GM12892 (cell line): ENCODE data around the gene CD37.

Source experiments
- DNase-seq: peaks from one replicate; pipeline ENCODE4 v3.0.0; 2011; ENCODE audit not compliant: insufficient read length
- FAIRE-seq: peaks from 2 replicates; lab custom pipeline; 2011; peaks lifted over from hg19 to GRCh38; lab: Jason Lieb, UNC
- POLR2A ChIP-seq: IDR thresholded peaks from 2 replicates; pipeline ENCODE4 v1.6.1; 2011; ENCODE audit warnings: low read depth, low read length, control low read depth
- POLR2AphosphoS5 ChIP-seq: IDR thresholded peaks from 2 replicates; pipeline ENCODE4 v1.6.1; 2011; ENCODE audit warnings: low read depth, low read length, control low read depth
- TAF1 ChIP-seq: IDR thresholded peaks from 2 replicates; pipeline ENCODE4 v1.6.1; 2011; ENCODE audit warnings: low read depth, mild to moderate bottlenecking, control low read depth, low read length, borderline replicate concordance

The CD37 gene

DNA sequence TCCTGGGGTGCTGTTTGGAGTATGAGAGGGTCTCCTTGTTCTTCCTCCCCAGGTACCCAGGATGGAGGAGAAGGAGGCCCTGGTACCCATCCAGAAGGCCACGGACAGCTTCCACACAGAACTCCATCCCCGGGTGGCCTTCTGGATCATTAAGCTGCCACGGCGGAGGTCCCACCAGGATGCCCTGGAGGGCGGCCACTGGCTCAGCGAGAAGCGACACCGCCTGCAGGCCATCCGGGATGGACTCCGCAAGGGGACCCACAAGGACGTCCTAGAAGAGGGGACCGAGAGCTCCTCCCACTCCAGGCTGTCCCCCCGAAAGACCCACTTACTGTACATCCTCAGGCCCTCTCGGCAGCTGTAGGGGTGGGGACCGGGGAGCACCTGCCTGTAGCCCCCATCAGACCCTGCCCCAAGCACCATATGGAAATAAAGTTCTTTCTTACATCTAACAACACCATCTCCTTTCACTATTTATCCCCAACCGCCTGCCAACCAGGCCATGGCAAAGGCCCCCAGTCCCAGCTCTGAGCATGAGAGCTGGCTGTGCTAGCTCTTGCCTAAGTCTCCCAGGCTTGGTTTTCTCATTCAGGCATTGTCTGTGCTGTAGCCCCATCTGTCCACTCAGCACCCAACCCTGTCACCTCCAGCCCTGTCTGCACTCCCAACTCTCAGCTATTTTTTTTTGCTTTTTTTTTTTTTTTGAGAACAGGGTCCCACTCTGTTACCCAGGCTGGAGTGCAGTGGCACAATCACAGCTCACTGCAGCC lies 39.6 kb downstream of the CD37 start:
- TF ChIP-seq POLR2AphosphoS5 (no peak), POLR2A (no peak), TAF1 (no peak)
- FAIRE-seq: no peak
- DNase-seq: no peak

DNA sequence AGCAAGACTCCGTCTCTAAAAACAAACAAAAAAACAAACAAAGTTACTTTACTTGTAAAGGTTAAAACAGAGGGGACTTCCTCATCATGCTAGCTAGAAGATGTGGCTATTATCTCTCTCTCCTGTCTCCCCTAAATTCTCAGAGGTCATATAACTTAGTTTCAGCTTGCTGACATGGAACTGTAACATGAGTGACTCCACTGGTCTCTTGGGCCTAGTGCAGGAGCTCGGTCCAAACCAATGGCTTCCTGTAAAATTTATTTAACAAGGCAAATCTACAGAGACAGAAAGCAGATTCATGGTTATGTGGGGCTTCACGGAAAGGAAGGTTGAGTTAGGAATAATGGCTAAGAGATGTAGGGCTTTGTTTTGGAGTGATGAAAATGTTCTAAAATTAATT lies 43.3 kb downstream of the CD37 start:
- FAIRE-seq: no peak
- no peak for TF ChIP-seq POLR2A
- TF ChIP-seq POLR2AphosphoS5: no peak
- no peak for TF ChIP-seq TAF1
- no peak for DNase-seq

DNA sequence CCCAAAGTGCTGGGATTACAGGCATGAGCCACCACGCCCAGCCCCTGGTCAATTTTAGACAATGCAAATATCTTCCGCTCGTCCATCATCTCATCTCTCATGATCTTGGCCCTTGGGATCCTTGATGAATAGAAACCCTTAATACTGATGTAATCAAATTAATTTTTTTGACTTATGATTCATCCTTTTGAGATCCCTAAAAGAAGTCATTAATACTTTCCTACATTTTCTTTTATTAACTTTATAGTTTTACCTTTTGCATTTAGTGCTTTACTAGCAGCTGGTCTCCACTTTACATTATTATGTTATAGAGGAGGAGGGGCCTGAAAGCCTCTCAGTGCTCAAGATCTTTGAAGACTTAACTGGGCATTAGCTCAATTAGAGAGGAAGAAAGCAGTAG lies 45.2 kb downstream of the CD37 start:
- FAIRE-seq (no peak), DNase-seq (no peak)
- no peak for TF ChIP-seq POLR2AphosphoS5

DNA sequence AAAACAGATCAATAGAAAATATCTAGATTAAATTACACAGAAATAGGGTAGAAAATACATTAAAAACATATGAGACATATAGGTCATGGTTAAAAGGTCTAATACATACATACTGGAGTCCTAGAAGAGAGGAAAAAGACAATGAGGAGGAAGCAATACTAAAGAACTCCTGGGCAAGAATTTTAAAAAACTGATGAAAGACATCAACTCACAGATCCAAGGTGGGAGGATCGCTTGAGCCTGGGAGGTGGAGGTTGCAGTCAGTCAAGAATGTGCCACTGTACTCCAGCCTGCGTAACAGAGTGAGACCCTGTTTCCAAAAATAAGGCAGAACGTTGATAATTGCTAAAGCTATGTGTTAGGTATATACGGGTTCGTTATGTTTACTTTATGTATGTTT lies 47.4 kb downstream of the CD37 start:
- FAIRE-seq (no peak), DNase-seq (no peak)
- no peak for TF ChIP-seq TAF1

DNA sequence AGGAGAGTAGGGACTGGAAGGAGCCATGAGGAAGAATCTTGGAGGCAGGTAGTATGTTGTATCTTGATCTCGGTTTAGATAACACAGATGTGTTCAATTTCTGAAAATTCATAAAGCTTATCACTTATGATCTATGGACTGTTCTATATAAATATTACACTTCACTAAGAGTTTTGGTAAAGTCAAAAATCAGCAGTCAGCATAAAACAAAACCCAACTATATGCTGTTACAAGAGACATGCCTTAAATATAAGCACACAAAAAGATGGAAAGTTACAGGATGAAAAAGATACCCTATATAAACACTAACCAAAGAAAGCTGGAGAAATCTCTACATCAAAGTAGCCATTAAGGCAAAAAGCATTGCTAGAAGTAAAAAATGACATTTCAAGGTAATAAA lies 48.4 kb downstream of the CD37 start:
- DNase-seq: no peak
- no peak for FAIRE-seq
- no peak for TF ChIP-seq TAF1
- TF ChIP-seq POLR2AphosphoS5: no peak
- no peak for TF ChIP-seq POLR2A

DNA sequence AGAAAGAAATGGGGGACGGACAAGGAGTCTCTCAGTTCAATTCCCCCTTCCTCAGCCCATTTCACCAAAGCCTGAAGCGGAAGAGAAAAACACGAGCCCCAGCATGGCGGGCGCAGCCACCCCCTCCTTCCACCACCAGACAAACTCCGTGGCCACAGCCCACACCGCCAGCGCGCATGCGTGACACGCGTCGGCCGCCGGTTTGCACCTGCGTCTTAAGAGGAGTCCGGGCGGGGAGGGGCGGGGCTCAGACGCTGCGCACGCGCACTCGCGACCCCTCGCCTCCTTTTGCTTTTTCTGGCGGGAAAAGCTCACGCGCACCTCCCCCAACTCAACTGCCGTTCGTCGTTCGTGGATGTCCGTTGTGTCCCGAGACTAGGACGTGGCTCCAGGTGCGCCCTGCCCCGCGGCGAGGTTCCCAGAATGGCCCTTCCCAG lies 52.7 kb downstream of the CD37 start, which contains the start of gene KASH5:
TSS of gene KASH5 (plus strand) at position 314 of the 437 bp plus-strand sequence. CDS start 2,635 bp downstream, outside the sequence.
- FAIRE-seq: no peak
- TF ChIP-seq POLR2AphosphoS5 (no peak), TAF1 (no peak), POLR2A (no peak)
- DNase-seq: no peak

DNA sequence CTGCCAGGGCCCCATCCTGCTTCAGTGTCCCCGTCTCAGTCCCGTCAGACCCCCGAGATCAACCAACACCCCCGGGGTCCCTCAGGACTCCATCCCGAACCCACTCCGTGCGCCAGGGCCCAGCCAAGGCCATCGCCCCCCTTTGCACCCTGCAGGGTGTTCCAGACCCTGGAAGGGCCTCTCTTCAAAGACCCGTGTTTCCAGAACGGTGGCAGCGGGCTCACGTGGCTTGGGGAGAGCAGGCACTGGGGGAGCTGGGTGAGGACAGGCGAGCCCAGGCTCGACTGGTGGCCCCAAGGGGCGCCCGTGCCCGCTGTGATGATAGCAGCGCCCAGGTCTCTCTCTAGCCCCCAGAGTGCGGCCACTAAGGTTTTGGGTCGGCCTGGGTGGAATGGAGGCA lies 54.2 kb downstream of the CD37 start:
- TF ChIP-seq POLR2A (no peak), TAF1 (no peak), POLR2AphosphoS5 (no peak)
- DNase-seq (no peak), FAIRE-seq (no peak)
